ENCODE measurements around the gene HIVEP3.
A peak's percentile ranks its signal among the peaks of the same experiment; 100 is the strongest.

HIVEP3 gene

GRCh38 chr1:41719128-41719527 is 199.6 kb downstream of the HIVEP3 start:
- Histone ChIP-seq H4K20me1 (ENCODE audit: insufficient read depth, low read length) (peaks cover 87% of the 10 kb centered on the region), H3K9me3 (ENCODE audit: insufficient read depth, low read length, severe bottlenecking) (no peaks in the 10 kb centered on the region), H3K27ac (ENCODE audit: low read length) (peak overlapping the region; percentile 37), H3K36me3 (ENCODE audit: insufficient read depth, low read length) (no peaks in the 10 kb centered on the region), H3K4me2 (ENCODE audit: insufficient read depth, low read length) (no peak overlapping the region), H3K27me3 (ENCODE audit: insufficient read depth, low read length, poor library complexity) (no peaks in the 10 kb centered on the region), H3K9ac (ENCODE audit: low read depth, low read length) (no peak overlapping the region), H3K4me1 (ENCODE audit: insufficient read depth, low read length) (no peaks in the 10 kb centered on the region; the same call in 1 of the 2 replicates), H2AFZ (ENCODE audit: low read depth, low read length) (no peak overlapping the region), H3K4me3 (ENCODE audit: low read depth in 1 of 2, low read length in 2 of 2) (no peak overlapping the region), H3K79me2 (ENCODE audit: insufficient read depth, low read length) (peaks cover 100% of the 10 kb centered on the region)
- ATAC-seq (ENCODE audit: insufficient read depth, low read depth) (no peak), DNase-seq (no peak)
- TF ChIP-seq CTCF (IDR thresholded peaks at IDR 0.05; ENCODE audit: borderline replicate concordance, extremely low read depth, low read length, poor library complexity, severe bottlenecking) (no peak), EZH2 (IDR thresholded peaks at IDR 0.05; ENCODE audit: borderline replicate concordance, low read depth, low read length, severe bottlenecking) (no peak)

- no peaks in the 10 kb centered on the region for H3K27me3 ChIP-seq (ENCODE audit: insufficient read depth, low read length, poor library complexity)
- no peak overlapping the region for H3K4me3 ChIP-seq (ENCODE audit: low read depth in 1 of 2, low read length in 2 of 2)
- peaks cover 87% of the 10 kb centered on the region for H4K20me1 ChIP-seq (ENCODE audit: insufficient read depth, low read length)
- no peak for ATAC-seq (ENCODE audit: insufficient read depth, low read depth)
- 0 out of 2 replicates have a peak overlapping the region, but pooled peaks have one; percentile 7 for H3K27ac ChIP-seq (ENCODE audit: low read length)
- no peaks in the 10 kb centered on the region for H3K9me3 ChIP-seq (ENCODE audit: insufficient read depth, low read length, severe bottlenecking)
- no peaks in the 10 kb centered on the region; the same call in 1 of the 2 replicates for H3K36me3 ChIP-seq (ENCODE audit: insufficient read depth, low read length)
- peaks cover 100% of the 10 kb centered on the region for H3K79me2 ChIP-seq (ENCODE audit: insufficient read depth, low read length)
- no peak overlapping the region for H3K9ac ChIP-seq (ENCODE audit: low read depth, low read length)
- no peaks in the 10 kb centered on the region for H3K4me1 ChIP-seq (ENCODE audit: insufficient read depth, low read length)
- no peak overlapping the region for H2AFZ ChIP-seq (ENCODE audit: low read depth, low read length)
- no peak for DNase-seq
- no peak overlapping the region for H3K4me2 ChIP-seq (ENCODE audit: insufficient read depth, low read length)
- TF ChIP-seq EZH2 (IDR thresholded peaks at IDR 0.05; ENCODE audit: borderline replicate concordance, low read depth, low read length, severe bottlenecking) (no peak), CTCF (IDR thresholded peaks at IDR 0.05; ENCODE audit: borderline replicate concordance, extremely low read depth, low read length, poor library complexity, severe bottlenecking) (no peak)
Measured at GRCh38 chr1:41718497-41718896, 200.2 kb downstream of the HIVEP3 start.

GRCh38 chr1:41716188-41717130 is 202.3 kb downstream of the HIVEP3 start:
- H3K79me2 ChIP-seq (ENCODE audit: insufficient read depth, low read length) = peaks cover 100% of the 10 kb centered on the region
- no peak overlapping the region for H3K4me2 ChIP-seq (ENCODE audit: insufficient read depth, low read length)
- H3K4me3 ChIP-seq (ENCODE audit: low read depth in 1 of 2, low read length in 2 of 2) = no peak overlapping the region
- H3K4me1 ChIP-seq (ENCODE audit: insufficient read depth, low read length) = no peaks in the 10 kb centered on the region
- ATAC-seq (ENCODE audit: insufficient read depth, low read depth) = 0 out of 3 replicates have a peak, but pooled peaks have one; percentile 6
- TF ChIP-seq EZH2 (IDR thresholded peaks at IDR 0.05; ENCODE audit: borderline replicate concordance, low read depth, low read length, severe bottlenecking) (no peak), CTCF (IDR thresholded peaks at IDR 0.05; ENCODE audit: borderline replicate concordance, extremely low read depth, low read length, poor library complexity, severe bottlenecking) (no peak)
- H2AFZ ChIP-seq (ENCODE audit: low read depth, low read length) = no peak overlapping the region
- no peaks in the 10 kb centered on the region for H3K9me3 ChIP-seq (ENCODE audit: insufficient read depth, low read length, severe bottlenecking)
- H3K27ac ChIP-seq (ENCODE audit: low read length) = peak overlapping the region; percentile 49; the same call in 1 of the 2 replicates
- H3K36me3 ChIP-seq (ENCODE audit: insufficient read depth, low read length) = no peaks in the 10 kb centered on the region; the same call in 1 of the 2 replicates
- no peak for DNase-seq
- H3K27me3 ChIP-seq (ENCODE audit: insufficient read depth, low read length, poor library complexity) = no peaks in the 10 kb centered on the region
- H3K9ac ChIP-seq (ENCODE audit: low read depth, low read length) = no peak overlapping the region
- peaks cover 89% of the 10 kb centered on the region for H4K20me1 ChIP-seq (ENCODE audit: insufficient read depth, low read length)

Data from DND-41 (cell line).